OCI-LY3 (cell line): ENCODE results near the gene TGDS.

Experiments
- H2AFZ ChIP-seq: fragments of 200-600, 300-600 bp; shearing (Covaris generic); 2 replicates; pipeline ENCODE4 v1.6.0; 2014; ENCODE audit warnings: antibody characterized with exemption, low read depth, low read length
- H3K27ac ChIP-seq: fragments of 200-600, 300-600 bp; sonication (generic); 2 replicates; pipeline ENCODE4 v1.5.1; 2014; ENCODE audit warnings: mild to moderate bottlenecking, low read length, moderate library complexity, mixed read lengths
- H3K27me3 ChIP-seq: fragments of 200-600, 300-600 bp; sonication (generic); 2 replicates; pipeline ENCODE4 v1.6.1; 2014; ENCODE audit warnings: low read depth, low read length, mixed read lengths
- H3K36me3 ChIP-seq: fragments of 200-600, 300-600 bp; sonication (generic); replicated peaks from 2 replicates; pipeline ENCODE3; 2014; ENCODE audit warnings: low read depth, low read length, mixed read lengths
- H3K4me1 ChIP-seq: fragments of 300-600, 200-600 bp; sonication (generic); 2 replicates; pipeline ENCODE4 v1.6.1; 2014; ENCODE audit warnings: low read length, mixed read lengths
- H3K4me2 ChIP-seq: fragments of 200-600, 300-600 bp; sonication (generic); 2 replicates; pipeline ENCODE4 v1.6.1; 2014; ENCODE audit warnings: low read length, mixed read lengths
- H3K4me3 ChIP-seq: fragments of 300-600, 200-600 bp; sonication (generic); 2 replicates; pipeline ENCODE4 v1.5.1; 2014; ENCODE audit warnings: antibody characterized with exemption, mild to moderate bottlenecking, low read length, moderate library complexity
- H3K79me2 ChIP-seq: fragments of 300-600, 200-600 bp; shearing (Covaris generic); 2 replicates; pipeline ENCODE4 v1.6.1; 2014; ENCODE audit warnings: mild to moderate bottlenecking, low read length, mixed read lengths
- H3K9ac ChIP-seq: fragments of 300-600, 200-600 bp; shearing (Covaris generic); 2 replicates; pipeline ENCODE4 v1.6.0; 2014; ENCODE audit warnings: mild to moderate bottlenecking, low read length, moderate library complexity
- H3K9me3 ChIP-seq: fragments of 200-600, 300-600 bp; shearing (Covaris generic); 2 replicates; pipeline ENCODE4 v1.6.1; 2014; ENCODE audit warnings: low read length, mixed read lengths; ENCODE audit not compliant: insufficient read depth
- H4K20me1 ChIP-seq: fragments of 200-600, 300-600 bp; sonication (generic); 2 replicates; pipeline ENCODE4 v1.6.1; 2016; ENCODE audit warnings: low read length, mixed read lengths; ENCODE audit not compliant: insufficient read depth
- CTCF ChIP-seq: fragments of 200-600, 300-600 bp; sonication (generic); IDR thresholded peaks from 2 replicates; pipeline ENCODE4 v1.5.1; 2014; ENCODE audit warnings: antibody characterized with exemption, low read length, low read depth
- EZH2phosphoT487 ChIP-seq: fragments of 200-600 bp; shearing (Covaris generic); IDR thresholded peaks from 2 replicates; pipeline ENCODE4 v1.6.1; 2018; ENCODE audit warnings: antibody characterized with exemption, mixed run types, low read depth

The TGDS gene

DNA sequence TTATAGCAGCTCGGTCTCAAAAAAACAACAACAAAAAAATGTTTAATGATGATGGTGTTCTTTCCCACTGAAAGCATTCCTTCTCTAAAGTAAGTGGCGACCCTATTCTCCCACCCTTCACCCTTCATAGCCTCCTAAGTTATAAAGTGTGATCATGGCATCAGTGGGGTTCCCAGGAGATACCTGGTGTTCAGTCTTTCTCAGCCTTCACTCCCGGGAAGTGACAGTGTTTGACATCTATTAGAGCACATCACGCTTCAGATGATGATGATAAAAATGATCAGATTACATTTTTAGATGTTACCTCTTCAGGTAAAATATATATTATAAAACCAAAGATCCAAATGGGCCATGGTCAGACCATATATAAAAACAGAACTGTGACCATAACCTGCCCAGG is 51.0 kb downstream of the TGDS start:
- H2AFZ ChIP-seq, result no peak overlapping the region
- TF ChIP-seq EZH2phosphoT487 (no peak), CTCF (no peak)
- H3K27me3 ChIP-seq, result 0 out of 2 replicates have a peak, but pooled peaks cover 3% of the 10 kb centered on the region
- no peak overlapping the region for H3K4me2 ChIP-seq
- H4K20me1 ChIP-seq, result no peaks in the 10 kb centered on the region
- no peaks in the 10 kb centered on the region for H3K9me3 ChIP-seq
- no peak overlapping the region for H3K27ac ChIP-seq
- no peaks in the 10 kb centered on the region for H3K79me2 ChIP-seq
- no peak overlapping the region for H3K9ac ChIP-seq
- no peaks in the 10 kb centered on the region for H3K36me3 ChIP-seq
- no peak overlapping the region for H3K4me3 ChIP-seq
- peaks cover 4% of the 10 kb centered on the region; the same call in 1 of the 2 replicates for H3K4me1 ChIP-seq

- no peaks in the 10 kb centered on the region for H3K9me3 ChIP-seq
- H3K4me1 ChIP-seq, result peaks cover under 1% of the 10 kb centered on the region; the same call in 1 of the 2 replicates
- H4K20me1 ChIP-seq, result no peaks in the 10 kb centered on the region
- no peak overlapping the region for H3K9ac ChIP-seq
- H3K4me2 ChIP-seq, result no peak overlapping the region
- H2AFZ ChIP-seq, result no peak overlapping the region
- no peak overlapping the region for H3K27ac ChIP-seq
- H3K79me2 ChIP-seq, result no peaks in the 10 kb centered on the region
- TF ChIP-seq EZH2phosphoT487 (no peak), CTCF (no peak)
- peaks cover 13% of the 10 kb centered on the region; the same call in 1 of the 2 replicates for H3K27me3 ChIP-seq
- no peaks in the 10 kb centered on the region for H3K36me3 ChIP-seq
- H3K4me3 ChIP-seq, result no peak overlapping the region
Observed at GRCh38 chr13:94542917-94543316, 53.0 kb downstream of the TGDS start.

- Histone ChIP-seq H3K9ac (no peak overlapping the region), H3K4me2 (no peak overlapping the region), H3K9me3 (no peaks in the 10 kb centered on the region), H3K4me1 (no peaks in the 10 kb centered on the region), H4K20me1 (no peaks in the 10 kb centered on the region), H3K79me2 (no peaks in the 10 kb centered on the region), H2AFZ (no peak overlapping the region), H3K36me3 (no peaks in the 10 kb centered on the region), H3K27me3 (peaks cover 17% of the 10 kb centered on the region; the same call in 1 of the 2 replicates), H3K27ac (no peak overlapping the region), H3K4me3 (no peak overlapping the region)
- no peak for TF ChIP-seq EZH2phosphoT487
- TF ChIP-seq CTCF, result no peak
Observed at GRCh38 chr13:94537740-94538630, 58.0 kb downstream of the TGDS start.

GRCh38 chr13:94535775-94536174 is 60.2 kb downstream of the TGDS start:
- Histone ChIP-seq H3K27ac (no peak overlapping the region), H3K79me2 (no peaks in the 10 kb centered on the region), H3K4me2 (no peak overlapping the region), H3K27me3 (peaks cover 17% of the 10 kb centered on the region; the same call in 1 of the 2 replicates), H3K36me3 (no peaks in the 10 kb centered on the region), H3K9ac (no peak overlapping the region), H4K20me1 (no peaks in the 10 kb centered on the region), H3K9me3 (no peaks in the 10 kb centered on the region), H2AFZ (no peak overlapping the region), H3K4me1 (no peaks in the 10 kb centered on the region), H3K4me3 (no peak overlapping the region)
- TF ChIP-seq EZH2phosphoT487, result no peak
- no peak for TF ChIP-seq CTCF
